ENCODE measurements around the gene SLC28A1. TPM values are rescaled to one million over a fixed set of nuclear protein-coding genes. Genes with fewer than 3 reads are reported as not detected.

Gene SLC28A1
- total RNA-seq, 2 donors from 2014 or later: not detected

GRCh38 chr15:84929795-84930603 is 45.5 kb downstream of the SLC28A1 start:
- Mint-ChIP-seq H3K27ac (no peak overlapping the region), H3K36me3 (ENCODE audit: low read depth) (no peaks in the 10 kb centered on the region)
- ATAC-seq: no peak

GRCh38 chr15:84934942-84935729 is 50.7 kb downstream of the SLC28A1 start:
- H3K9me3 ChIP-seq (ENCODE audit: control insufficient read depth, low read length, poor library complexity, severe bottlenecking): no peaks in the 10 kb centered on the region
- Mint-ChIP-seq H3K27ac (no peak overlapping the region), H3K4me1 (peaks cover 2% of the 10 kb centered on the region), H3K27me3 (peaks cover 16% of the 10 kb centered on the region), H3K36me3 (ENCODE audit: low read depth) (no peaks in the 10 kb centered on the region), H3K4me3 (no peak overlapping the region)
- DNase-seq (no peak), ATAC-seq (no peak)

More at GRCh38 chr15:84929795-84930603, 45.5 kb downstream of the SLC28A1 start:
- H3K4me1 Mint-ChIP-seq: peaks cover 9% of the 10 kb centered on the region
- no peak overlapping the region for H3K4me3 Mint-ChIP-seq
- no peaks in the 10 kb centered on the region for H3K9me3 ChIP-seq (ENCODE audit: control insufficient read depth, low read length, poor library complexity, severe bottlenecking)
- no peak for DNase-seq
- H3K27me3 Mint-ChIP-seq: no peaks in the 10 kb centered on the region

- Mint-ChIP-seq H3K36me3 (ENCODE audit: low read depth) (peaks cover 3% of the 10 kb centered on the region), H3K27me3 (peaks cover 23% of the 10 kb centered on the region), H3K4me3 (no peak overlapping the region), H3K4me1 (peaks cover 2% of the 10 kb centered on the region), H3K27ac (no peak overlapping the region)
- no peaks in the 10 kb centered on the region for H3K9me3 ChIP-seq (ENCODE audit: control insufficient read depth, low read length, poor library complexity, severe bottlenecking)
- DNase-seq: no peak
- no peak for ATAC-seq
These were observed 52.7 kb downstream of the SLC28A1 start for GRCh38 chr15:84937144-84937543.

- H3K4me1 Mint-ChIP-seq: peaks cover 2% of the 10 kb centered on the region
- no peak overlapping the region for H3K4me3 Mint-ChIP-seq
- DNase-seq (no peak), ATAC-seq (no peak)
- H3K9me3 ChIP-seq (ENCODE audit: control insufficient read depth, low read length, poor library complexity, severe bottlenecking): no peaks in the 10 kb centered on the region
- no peak overlapping the region for H3K27ac Mint-ChIP-seq
- H3K36me3 Mint-ChIP-seq (ENCODE audit: low read depth): peaks cover 3% of the 10 kb centered on the region
- H3K27me3 Mint-ChIP-seq: peaks cover 27% of the 10 kb centered on the region
These were observed 54.3 kb downstream of the SLC28A1 start for GRCh38 chr15:84938726-84939125.

- peaks cover 31% of the 10 kb centered on the region for H3K27me3 Mint-ChIP-seq
- peaks cover 3% of the 10 kb centered on the region for H3K36me3 Mint-ChIP-seq (ENCODE audit: low read depth)
- no peaks in the 10 kb centered on the region for H3K9me3 ChIP-seq (ENCODE audit: control insufficient read depth, low read length, poor library complexity, severe bottlenecking)
- no peak overlapping the region for H3K27ac Mint-ChIP-seq
- H3K4me1 Mint-ChIP-seq: peaks cover 2% of the 10 kb centered on the region
- ATAC-seq (no peak), DNase-seq (no peak)
- H3K4me3 Mint-ChIP-seq: no peak overlapping the region
These were observed 55.9 kb downstream of the SLC28A1 start for GRCh38 chr15:84940399-84940798.

GRCh38 chr15:84942456-84942855 is 58.0 kb downstream of the SLC28A1 start:
- DNase-seq: no peak
- no peak for ATAC-seq
- peaks cover 5% of the 10 kb centered on the region for H3K36me3 Mint-ChIP-seq (ENCODE audit: low read depth)

GRCh38 chr15:84944311-84944710 is 59.8 kb downstream of the SLC28A1 start:
- ATAC-seq: no peak
- Mint-ChIP-seq H3K4me3 (no peak overlapping the region), H3K27me3 (peaks cover 33% of the 10 kb centered on the region), H3K4me1 (no peaks in the 10 kb centered on the region), H3K27ac (peak overlapping the region; percentile 41), H3K36me3 (ENCODE audit: low read depth) (peaks cover 7% of the 10 kb centered on the region)
- no peaks in the 10 kb centered on the region for H3K9me3 ChIP-seq (ENCODE audit: control insufficient read depth, low read length, poor library complexity, severe bottlenecking)
- no peak for DNase-seq

More at GRCh38 chr15:84942456-84942855, 58.0 kb downstream of the SLC28A1 start:
- no peak overlapping the region for H3K4me3 Mint-ChIP-seq
- peaks cover 34% of the 10 kb centered on the region for H3K27me3 Mint-ChIP-seq
- no peak overlapping the region for H3K27ac Mint-ChIP-seq
- no peaks in the 10 kb centered on the region for H3K4me1 Mint-ChIP-seq
- H3K9me3 ChIP-seq (ENCODE audit: control insufficient read depth, low read length, poor library complexity, severe bottlenecking): no peaks in the 10 kb centered on the region

- H3K4me1 Mint-ChIP-seq: no peaks in the 10 kb centered on the region
- ATAC-seq: no peak
- peaks cover 37% of the 10 kb centered on the region for H3K27me3 Mint-ChIP-seq
- H3K9me3 ChIP-seq (ENCODE audit: control insufficient read depth, low read length, poor library complexity, severe bottlenecking): no peaks in the 10 kb centered on the region
- H3K4me3 Mint-ChIP-seq: no peak overlapping the region
- no peak for DNase-seq
- peaks cover 7% of the 10 kb centered on the region for H3K36me3 Mint-ChIP-seq (ENCODE audit: low read depth)
- no peak overlapping the region for H3K27ac Mint-ChIP-seq
These were observed 60.4 kb downstream of the SLC28A1 start for GRCh38 chr15:84944861-84945260.

GRCh38 chr15:84946772-84947489 is 62.5 kb downstream of the SLC28A1 start:
- peaks cover 37% of the 10 kb centered on the region for H3K27me3 Mint-ChIP-seq
- no peak for ATAC-seq
- no peak for DNase-seq
- no peaks in the 10 kb centered on the region for H3K4me1 Mint-ChIP-seq
- H3K4me3 Mint-ChIP-seq: no peak overlapping the region
- no peak overlapping the region for H3K27ac Mint-ChIP-seq
- peaks cover 4% of the 10 kb centered on the region for H3K36me3 Mint-ChIP-seq (ENCODE audit: low read depth)
- no peaks in the 10 kb centered on the region for H3K9me3 ChIP-seq (ENCODE audit: control insufficient read depth, low read length, poor library complexity, severe bottlenecking)

GRCh38 chr15:84947947-84948830 is 63.7 kb downstream of the SLC28A1 start:
- Mint-ChIP-seq H3K4me1 (no peaks in the 10 kb centered on the region), H3K27ac (no peak overlapping the region), H3K4me3 (no peak overlapping the region), H3K36me3 (ENCODE audit: low read depth) (peaks cover 4% of the 10 kb centered on the region), H3K27me3 (peaks cover 42% of the 10 kb centered on the region)
- no peaks in the 10 kb centered on the region for H3K9me3 ChIP-seq (ENCODE audit: control insufficient read depth, low read length, poor library complexity, severe bottlenecking)
- DNase-seq (no peak), ATAC-seq (no peak)

GRCh38 chr15:84949043-84949442 is 64.6 kb downstream of the SLC28A1 start:
- ATAC-seq: no peak
- peaks cover 35% of the 10 kb centered on the region for H3K27me3 Mint-ChIP-seq
- no peaks in the 10 kb centered on the region for H3K9me3 ChIP-seq (ENCODE audit: control insufficient read depth, low read length, poor library complexity, severe bottlenecking)
- no peak overlapping the region for H3K4me3 Mint-ChIP-seq
- H3K4me1 Mint-ChIP-seq: no peaks in the 10 kb centered on the region
- H3K27ac Mint-ChIP-seq: no peak overlapping the region
- DNase-seq: no peak
- peaks cover 4% of the 10 kb centered on the region for H3K36me3 Mint-ChIP-seq (ENCODE audit: low read depth)

GRCh38 chr15:84949845-84950569 is 65.5 kb downstream of the SLC28A1 start:
- Mint-ChIP-seq H3K27ac (no peak overlapping the region), H3K36me3 (ENCODE audit: low read depth) (peaks cover 4% of the 10 kb centered on the region), H3K27me3 (peaks cover 34% of the 10 kb centered on the region), H3K4me1 (no peaks in the 10 kb centered on the region), H3K4me3 (no peak overlapping the region)
- no peaks in the 10 kb centered on the region for H3K9me3 ChIP-seq (ENCODE audit: control insufficient read depth, low read length, poor library complexity, severe bottlenecking)
- ATAC-seq: no peak
- no peak for DNase-seq
